Activated CD4-positive, CD25-positive, alpha-beta regulatory T cell treated with anti-CD3 and anti-CD28 coated beads, Interleukin-2, amount 50 U/mL, for 72 hours (primary cell): Measurements from ENCODE around the gene EXT2.
A peak's percentile ranks its signal among the peaks of the same experiment; 100 is the strongest.

Experiments
- DNase-seq: peaks from one replicate; pipeline ENCODE4 v3.0.0; 2021

EXT2 gene

GRCh38 chr11:44095506-44096359, at the start of gene EXT2:
TSS of gene EXT2 (plus strand) at chr11:44095678. CDS start at chr11:44107713, 12,035 bp downstream.
- DNase-seq, result peak; percentile 88

GRCh38 chr11:44046182-44046581, 49.3 kb upstream of the EXT2 start:
- DNase-seq, result no peak

- DNase-seq, result no peak
Measured at GRCh38 chr11:44047298-44047697, 48.2 kb upstream of the EXT2 start.

- no peak for DNase-seq
Measured at GRCh38 chr11:44047931-44048431, 47.5 kb upstream of the EXT2 start, which contains the start of gene ACCSL. TSS of gene ACCSL (plus strand) at chr11:44047981. CDS start at chr11:44048037, 56 bp downstream.

GRCh38 chr11:44049832-44050231, 45.6 kb upstream of the EXT2 start:
- DNase-seq, result no peak

- DNase-seq, result no peak
Measured at GRCh38 chr11:44051171-44051570, 44.3 kb upstream of the EXT2 start.

- DNase-seq, result no peak
Measured at GRCh38 chr11:44057340-44057739, 38.1 kb upstream of the EXT2 start.

GRCh38 chr11:44058275-44058674, 37.2 kb upstream of the EXT2 start:
- DNase-seq, result no peak

- no peak for DNase-seq
Measured at GRCh38 chr11:44065161-44065661, 30.3 kb upstream of the EXT2 start.

GRCh38 chr11:44065841-44066731, 29.4 kb upstream of the EXT2 start, which contains the start of gene ACCS:
TSS of gene ACCS (plus strand) at chr11:44066270. CDS start at chr11:44067628, 1,358 bp downstream.
- DNase-seq, result peak; percentile 87

GRCh38 chr11:44066732-44067141, 28.7 kb upstream of the EXT2 start:
- no peak for DNase-seq

- DNase-seq, result no peak
Measured at GRCh38 chr11:44067266-44067665, 28.2 kb upstream of the EXT2 start.

- no peak for DNase-seq
Measured at GRCh38 chr11:44068180-44068579, 27.3 kb upstream of the EXT2 start.

- no peak for DNase-seq
Measured at GRCh38 chr11:44071157-44071556, 24.3 kb upstream of the EXT2 start.

- no peak for DNase-seq
Measured at GRCh38 chr11:44072757-44073658, 22.5 kb upstream of the EXT2 start.

- DNase-seq, result no peak
Measured at GRCh38 chr11:44078794-44079193, 16.7 kb upstream of the EXT2 start.

GRCh38 chr11:44079376-44079775, 16.1 kb upstream of the EXT2 start:
- DNase-seq, result no peak

GRCh38 chr11:44080951-44081350, 14.5 kb upstream of the EXT2 start:
- no peak for DNase-seq

- no peak for DNase-seq
Measured at GRCh38 chr11:44082645-44083044, 12.8 kb upstream of the EXT2 start.

- DNase-seq, result no peak
Measured at GRCh38 chr11:44083433-44083832, 12.0 kb upstream of the EXT2 start.

- DNase-seq, result no peak
Measured at GRCh38 chr11:44083906-44084305, 11.6 kb upstream of the EXT2 start.

- DNase-seq, result no peak
Measured at GRCh38 chr11:44085330-44085729, 10.1 kb upstream of the EXT2 start.
